ENCODE measurements around the gene RAD51B. TPM values are rescaled to one million over a fixed set of nuclear protein-coding genes. Genes with fewer than 3 reads are reported as not detected.
"Not testable (repeated sequence)": the region's sequence is repeated elsewhere in the genome, so short reads cannot be mapped to it uniquely, and the experiment has no call there.

RAD51B gene
- total and polyA plus RNA-seq, 3 donors from 2014 or later, result 5.5 to 22.5 (median 19.1) TPM

- H3K27ac ChIP-seq, result no peak overlapping the region
- H3K9me3 ChIP-seq, result no peaks in the 10 kb centered on the region
- DNase-seq, result no peak
- H3K4me3 ChIP-seq, result no peak overlapping the region
- 73 to 78% methylated on average over 3 of the region's 3 CpGs for WGBS, 2 donors
- H3K27me3 ChIP-seq, result no peaks in the 10 kb centered on the region
- no peak for TF ChIP-seq POLR2A (IDR thresholded peaks at IDR 0.05)
- TF ChIP-seq, protein P1, sequence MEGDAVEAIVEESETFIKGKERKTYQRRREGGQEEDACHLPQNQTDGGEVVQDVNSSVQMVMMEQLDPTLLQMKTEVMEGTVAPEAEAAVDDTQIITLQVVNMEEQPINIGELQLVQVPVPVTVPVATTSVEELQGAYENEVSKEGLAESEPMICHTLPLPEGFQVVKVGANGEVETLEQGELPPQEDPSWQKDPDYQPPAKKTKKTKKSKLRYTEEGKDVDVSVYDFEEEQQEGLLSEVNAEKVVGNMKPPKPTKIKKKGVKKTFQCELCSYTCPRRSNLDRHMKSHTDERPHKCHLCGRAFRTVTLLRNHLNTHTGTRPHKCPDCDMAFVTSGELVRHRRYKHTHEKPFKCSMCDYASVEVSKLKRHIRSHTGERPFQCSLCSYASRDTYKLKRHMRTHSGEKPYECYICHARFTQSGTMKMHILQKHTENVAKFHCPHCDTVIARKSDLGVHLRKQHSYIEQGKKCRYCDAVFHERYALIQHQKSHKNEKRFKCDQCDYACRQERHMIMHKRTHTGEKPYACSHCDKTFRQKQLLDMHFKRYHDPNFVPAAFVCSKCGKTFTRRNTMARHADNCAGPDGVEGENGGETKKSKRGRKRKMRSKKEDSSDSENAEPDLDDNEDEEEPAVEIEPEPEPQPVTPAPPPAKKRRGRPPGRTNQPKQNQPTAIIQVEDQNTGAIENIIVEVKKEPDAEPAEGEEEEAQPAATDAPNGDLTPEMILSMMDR (IDR thresholded peaks at IDR 0.05), result no peak
- intact Hi-C loops (cut with DNase I; ENCODE audit: low total_unique reads), result no loop called here
- peaks cover 4% of the 10 kb centered on the region for H3K4me1 ChIP-seq
- no peaks in the 10 kb centered on the region for H3K36me3 ChIP-seq (ENCODE audit: low read depth, missing control alignments)
These were observed 362.1 kb downstream of the RAD51B start for GRCh38 chr14:68181519-68182326.

- no peak for DNase-seq
- H3K4me1 ChIP-seq, result peaks cover 4% of the 10 kb centered on the region
- H3K9me3 ChIP-seq, result no peaks in the 10 kb centered on the region
- intact Hi-C loops (cut with DNase I; ENCODE audit: low total_unique reads), result no loop called here
- WGBS, 2 donors, result 80 to 92% methylated on average over 5 of the region's 5 CpGs
- no peaks in the 10 kb centered on the region for H3K36me3 ChIP-seq (ENCODE audit: low read depth, missing control alignments)
- H3K4me3 ChIP-seq, result no peak overlapping the region
- no peak for TF ChIP-seq POLR2A (IDR thresholded peaks at IDR 0.05)
- TF ChIP-seq, protein P1 (IDR thresholded peaks at IDR 0.05), result no peak
- no peaks in the 10 kb centered on the region for H3K27me3 ChIP-seq
- no peak overlapping the region for H3K27ac ChIP-seq
These were observed 362.9 kb downstream of the RAD51B start for GRCh38 chr14:68182492-68182891.

- H3K4me3 ChIP-seq; H3K27ac ChIP-seq; DNase-seq; H3K27me3 ChIP-seq; H3K36me3 ChIP-seq (ENCODE audit: low read depth, missing control alignments); H3K9me3 ChIP-seq; intact Hi-C loops (cut with DNase I; ENCODE audit: low total_unique reads); H3K4me1 ChIP-seq: not testable (repeated sequence)
- WGBS, 2 donors, result 94 to 95% methylated on average over 5 of the region's 5 CpGs
These were observed 367.1 kb downstream of the RAD51B start for GRCh38 chr14:68186500-68187276.

DNA sequence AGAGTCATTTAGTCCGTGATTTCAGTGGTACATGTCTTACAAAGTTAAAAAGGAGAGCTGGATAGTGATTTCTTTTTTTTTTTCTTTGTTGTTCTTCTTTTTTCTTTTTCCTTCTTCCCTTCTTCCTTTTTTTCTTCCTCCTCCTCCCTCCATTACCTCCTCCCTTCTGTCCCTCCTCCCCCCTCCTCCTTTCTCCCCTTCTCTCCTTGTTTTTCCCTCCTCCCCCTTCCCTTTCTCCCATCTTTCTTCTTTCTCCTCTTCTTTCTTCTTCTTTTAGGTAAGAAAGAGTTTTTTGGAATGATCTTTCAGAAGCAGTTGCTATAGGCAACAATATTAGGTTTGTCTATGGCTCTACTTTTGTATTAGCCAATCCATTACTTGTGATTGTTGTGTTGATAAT lies 368.6 kb downstream of the RAD51B start:
- 92 to 100% methylated on average over 1 of the region's 1 CpG for WGBS, 2 donors
- Histone ChIP-seq H3K36me3 (ENCODE audit: low read depth, missing control alignments) (no peaks in the 10 kb centered on the region), H3K4me3 (no peak overlapping the region), H3K27ac (no peak overlapping the region), H3K4me1 (no peaks in the 10 kb centered on the region), H3K27me3 (no peaks in the 10 kb centered on the region), H3K9me3 (no peaks in the 10 kb centered on the region)
- intact Hi-C loops (cut with DNase I; ENCODE audit: low total_unique reads), result no loop called here
- no peak for DNase-seq
- TF ChIP-seq, protein P1 (IDR thresholded peaks at IDR 0.05), result no peak
- no peak for TF ChIP-seq POLR2A (IDR thresholded peaks at IDR 0.05)

DNA sequence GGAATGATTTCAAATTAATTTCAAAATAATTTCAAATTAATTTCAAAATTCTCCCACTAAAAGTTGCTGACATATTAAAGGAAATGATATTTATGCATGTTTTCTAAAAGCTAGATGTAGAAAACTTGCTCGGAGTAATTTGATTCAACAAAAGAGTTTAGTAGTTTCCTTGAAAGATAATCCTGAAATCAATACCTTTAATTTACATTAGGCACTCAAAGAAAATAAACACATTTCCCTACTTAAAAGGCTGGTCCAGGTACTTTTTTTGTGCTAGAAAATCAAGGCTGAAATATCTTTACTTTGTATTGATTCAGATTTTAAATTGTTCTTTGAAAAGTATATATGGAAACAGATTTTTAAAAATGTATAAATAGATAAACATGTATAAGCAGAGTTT lies 370.5 kb downstream of the RAD51B start:
- no peaks in the 10 kb centered on the region for H3K27me3 ChIP-seq
- WGBS, 2 donors, result 83 to 93% methylated on average over 1 of the region's 1 CpG
- no peak for TF ChIP-seq POLR2A (IDR thresholded peaks at IDR 0.05)
- TF ChIP-seq, protein P1 (IDR thresholded peaks at IDR 0.05), result no peak
- intact Hi-C loops (cut with DNase I; ENCODE audit: low total_unique reads), result no loop called here
- no peak overlapping the region for H3K27ac ChIP-seq
- H3K36me3 ChIP-seq (ENCODE audit: low read depth, missing control alignments), result no peaks in the 10 kb centered on the region
- no peak for DNase-seq
- no peaks in the 10 kb centered on the region for H3K4me1 ChIP-seq
- no peak overlapping the region for H3K4me3 ChIP-seq
- H3K9me3 ChIP-seq, result no peaks in the 10 kb centered on the region
